GM19043 (cell line): ENCODE data around the gene MYLIP.

Experiments used
- ATAC-seq: cut with Tn5 transposase; IDR thresholded peaks from one replicate; pipeline ENCODE4 v1.9.1; 2021; ENCODE audit warnings: low read depth; ENCODE audit not compliant: unreplicated experiment

The MYLIP gene

GRCh38 chr6:16106991-16107787 is 21.7 kb upstream of the MYLIP start:
- no peak for ATAC-seq

DNA sequence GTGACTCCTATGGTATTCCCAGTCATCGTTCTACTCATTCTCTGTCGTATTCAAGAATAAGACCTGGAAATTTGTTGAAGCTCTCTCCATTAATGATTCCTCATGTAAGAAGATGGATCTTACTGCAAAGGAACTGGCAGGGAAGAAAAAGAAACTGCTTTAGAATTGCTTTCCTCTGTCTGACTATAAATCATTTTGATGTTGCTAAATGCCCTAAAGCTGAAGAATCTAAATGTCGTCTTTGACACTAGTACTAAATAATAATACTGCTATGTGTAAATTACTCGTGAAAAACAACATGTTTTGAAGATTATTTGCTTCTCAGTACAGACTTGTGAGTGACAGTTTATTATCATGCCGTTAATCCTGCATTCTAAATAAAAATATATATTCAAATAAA is 20.5 kb upstream of the MYLIP start:
- no peak for ATAC-seq

GRCh38 chr6:16108921-16109658 is 19.8 kb upstream of the MYLIP start:
- ATAC-seq, result no peak

DNA sequence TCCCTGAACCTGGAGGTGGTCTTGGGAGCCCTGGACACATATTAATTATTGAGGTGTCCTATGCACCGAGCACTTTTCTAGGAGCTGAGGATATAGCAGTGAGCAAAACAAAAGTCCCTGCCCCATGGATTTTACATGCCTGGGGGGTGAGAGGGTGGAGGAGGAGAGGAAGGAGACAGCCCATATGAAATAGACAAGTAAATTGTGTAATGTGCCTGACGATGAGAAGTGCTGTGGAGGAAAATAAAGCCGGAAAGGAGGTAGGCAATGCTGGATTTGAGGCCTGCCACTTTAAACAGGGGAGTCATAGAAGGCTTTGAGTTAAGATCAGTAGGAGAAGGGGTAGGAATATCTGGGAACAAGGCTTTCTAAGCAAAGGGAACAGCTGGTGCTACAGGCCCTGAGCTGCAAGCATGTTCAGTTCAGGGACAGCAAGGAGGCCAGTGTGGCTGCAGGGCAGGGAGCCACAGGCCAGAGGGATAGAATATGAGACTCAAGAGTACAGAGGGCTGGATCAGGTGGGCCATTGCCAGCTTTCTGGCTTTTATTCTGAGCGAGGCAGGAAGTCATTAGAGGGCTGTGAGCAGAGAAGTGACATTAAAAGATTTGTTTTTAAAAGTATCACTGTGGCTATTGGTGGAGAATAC is 19.1 kb upstream of the MYLIP start:
- ATAC-seq, result no peak

DNA sequence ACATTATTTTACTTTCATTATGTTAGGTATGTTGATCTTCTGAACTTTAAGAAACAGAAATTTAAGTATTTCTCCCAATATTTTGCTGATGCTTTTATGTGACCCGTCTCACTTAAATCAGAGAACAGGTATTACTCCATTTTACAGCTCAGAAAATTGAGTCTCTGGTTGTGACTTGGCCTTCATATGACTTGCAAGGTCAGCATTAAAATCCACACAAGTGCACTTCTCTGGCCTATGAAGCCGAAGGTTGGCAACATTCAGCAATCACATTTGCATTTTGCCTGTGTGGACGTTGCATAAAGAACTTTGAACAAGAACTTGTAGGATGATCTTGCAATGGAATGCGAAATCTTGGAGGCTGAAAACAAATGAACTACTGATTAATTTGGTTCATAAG is 10.1 kb upstream of the MYLIP start:
- ATAC-seq, result no peak

DNA sequence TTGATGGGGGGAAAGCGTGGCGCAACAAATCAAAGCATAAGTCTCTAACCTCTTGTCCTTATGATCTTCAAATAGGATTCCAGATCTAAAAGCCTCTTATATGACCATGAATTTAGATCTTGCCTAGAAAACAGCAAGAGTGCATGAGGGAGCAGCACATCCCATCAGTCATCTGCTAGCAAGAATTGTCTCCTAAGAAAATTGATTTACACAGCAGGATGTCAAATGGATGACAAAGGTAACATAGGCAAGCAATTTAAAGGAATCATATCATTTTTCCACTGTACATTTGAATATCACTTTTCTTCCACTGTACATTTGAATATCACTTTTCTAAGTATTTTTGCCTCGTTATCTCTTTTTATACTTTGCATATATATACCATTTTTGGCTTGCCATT is 7.5 kb upstream of the MYLIP start:
- no peak for ATAC-seq

DNA sequence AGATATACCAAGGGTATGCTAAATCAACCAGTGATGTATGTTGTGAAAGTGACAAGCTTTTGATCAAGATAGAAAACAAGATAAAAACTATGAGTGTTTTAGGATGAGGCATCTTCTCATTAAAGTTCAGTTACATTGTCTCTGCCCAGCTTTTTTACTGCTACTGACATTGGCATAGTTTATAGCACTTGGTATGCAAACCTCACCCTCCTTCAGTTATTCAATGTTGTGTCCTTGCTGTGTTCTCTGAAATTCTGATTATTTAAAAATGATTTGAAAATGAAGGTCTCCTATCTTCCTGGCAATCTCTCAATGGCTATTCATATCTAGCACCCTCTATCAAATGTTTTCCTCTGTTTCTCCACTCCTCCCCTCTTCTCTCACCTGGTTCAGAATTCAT is 6.7 kb upstream of the MYLIP start:
- ATAC-seq, result no peak

DNA sequence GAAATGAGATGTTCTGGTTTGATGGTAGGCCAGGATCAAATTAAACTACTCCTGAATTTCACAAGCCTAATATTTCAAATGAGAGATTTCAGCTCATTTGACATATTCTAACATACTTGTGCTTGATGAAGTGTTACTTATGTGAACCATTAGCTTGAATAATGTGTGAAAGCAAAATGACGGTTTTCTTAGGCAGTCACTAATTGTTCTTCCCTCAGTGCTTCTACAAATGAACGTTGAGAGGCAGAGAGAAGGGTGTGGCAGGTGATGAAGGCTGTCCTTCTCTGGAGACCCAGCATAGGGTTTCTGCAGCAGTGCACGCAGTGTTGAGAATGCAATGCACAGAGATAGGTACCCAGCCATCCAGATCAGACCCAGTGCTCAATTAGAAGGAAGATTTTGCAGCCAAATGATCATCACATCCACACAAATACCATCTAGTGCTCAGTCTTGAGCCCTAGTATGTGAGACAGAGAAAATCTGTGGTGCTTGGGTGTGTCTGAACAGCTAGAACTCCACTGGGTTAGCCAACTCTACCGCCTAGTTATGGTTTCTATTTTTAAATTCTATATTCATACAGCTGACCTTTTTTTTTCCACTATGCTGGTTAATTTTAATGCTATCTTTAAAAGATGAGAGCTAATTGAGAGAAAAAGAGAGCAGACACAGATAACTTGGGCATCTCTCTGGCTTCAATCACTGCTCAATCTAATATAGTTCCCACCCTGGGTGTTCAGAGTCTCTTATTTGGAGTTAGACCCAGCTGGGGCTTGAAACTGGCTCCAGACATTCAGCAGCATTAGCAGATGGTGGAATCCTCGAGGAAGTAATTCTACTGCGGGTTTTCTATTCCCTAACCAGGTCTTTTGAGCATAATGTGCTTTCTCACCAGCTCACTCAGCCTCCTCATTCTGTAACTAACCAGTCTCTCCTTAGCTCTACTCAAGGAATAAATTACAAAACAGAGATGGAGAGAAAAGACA is 4.4 kb upstream of the MYLIP start:
- ATAC-seq, result no peak

DNA sequence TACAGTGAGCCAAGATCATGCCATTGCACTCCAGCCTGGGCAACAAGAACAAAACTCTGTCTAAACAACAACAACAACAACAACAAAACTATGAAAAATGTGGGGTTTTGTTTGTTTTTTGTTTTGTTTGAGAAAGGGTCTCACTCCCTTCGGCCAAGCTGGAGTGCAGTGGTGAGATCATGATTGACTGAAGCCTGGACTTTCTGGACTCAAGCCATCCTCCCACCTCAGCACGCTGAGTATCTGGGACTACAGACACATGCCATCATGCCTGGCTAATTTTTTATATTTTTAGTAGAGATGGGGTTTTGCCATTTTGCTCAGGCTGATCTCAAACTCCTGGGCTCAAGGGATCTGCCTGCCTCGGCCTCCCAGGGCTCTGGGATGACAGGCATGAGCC is 2.8 kb upstream of the MYLIP start:
- ATAC-seq, result no peak

- no peak for ATAC-seq
These were observed 2.0 kb upstream of the MYLIP start for GRCh38 chr6:16126861-16127260.

DNA sequence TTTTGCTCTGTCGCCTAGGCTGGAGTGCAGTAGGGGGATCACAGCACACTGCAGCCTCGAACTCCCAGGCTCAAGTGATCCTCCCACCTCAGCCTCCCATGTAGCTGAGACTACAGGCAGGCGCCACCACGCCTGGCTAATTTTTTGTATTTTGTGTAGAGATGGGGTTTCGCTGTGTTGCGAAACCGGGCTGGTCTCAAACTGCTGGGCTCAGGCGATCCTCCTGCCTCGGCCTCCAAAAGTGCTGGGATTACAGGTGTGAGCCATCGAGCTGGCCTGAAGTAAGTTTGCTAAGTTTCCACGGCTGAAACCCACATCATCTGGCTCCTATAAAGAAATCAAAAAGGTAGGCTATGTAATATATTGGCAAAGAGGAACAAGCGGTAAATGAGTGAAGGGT is 1.4 kb upstream of the MYLIP start:
- ATAC-seq, result no peak

DNA sequence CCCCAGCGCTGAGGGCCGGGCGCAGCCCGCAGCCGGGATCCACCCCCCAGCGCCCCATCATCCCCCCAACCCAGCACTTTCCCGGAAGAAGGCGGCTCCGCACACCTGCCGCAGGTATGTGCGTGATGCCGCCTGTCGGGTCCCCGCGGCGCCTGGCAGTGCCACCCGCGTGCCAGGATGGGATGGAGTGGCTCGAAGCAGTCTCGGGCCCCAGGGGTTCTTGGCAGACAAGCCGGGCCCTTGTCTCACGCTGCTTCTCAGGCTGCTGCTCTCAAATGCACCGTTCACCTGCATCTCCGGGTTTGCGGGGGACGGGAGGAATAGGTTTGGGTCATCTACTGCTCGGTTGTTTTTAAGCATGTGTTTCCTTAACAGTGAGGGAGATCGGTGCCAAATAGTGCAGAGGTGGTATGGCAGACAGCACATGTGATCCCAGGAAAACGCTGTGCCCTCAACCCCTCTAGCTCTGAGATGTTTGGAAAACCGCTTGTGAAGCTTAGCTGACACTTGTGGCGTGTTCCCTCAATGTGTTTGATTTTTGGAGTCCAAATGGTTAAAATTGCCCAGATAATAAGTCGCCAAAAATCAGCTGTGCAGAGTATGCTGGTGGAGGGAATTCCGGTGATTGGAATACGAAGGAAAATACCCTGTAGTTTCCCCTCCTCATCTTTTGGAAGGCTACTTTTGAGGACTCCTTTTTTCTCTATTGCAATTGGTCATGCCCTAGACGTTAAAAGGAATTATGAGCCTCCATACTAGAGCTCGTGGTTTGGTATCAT is 926 bp downstream of the MYLIP start:
- ATAC-seq, result no peak

GRCh38 chr6:16130437-16130891 is 1.6 kb downstream of the MYLIP start:
- no peak for ATAC-seq

GRCh38 chr6:16130932-16131387 is 2.1 kb downstream of the MYLIP start:
- peak; percentile 78 for ATAC-seq

- no peak for ATAC-seq
These were observed 4.0 kb downstream of the MYLIP start for GRCh38 chr6:16132909-16133308.

GRCh38 chr6:16134430-16134829 is 5.5 kb downstream of the MYLIP start:
- no peak for ATAC-seq

GRCh38 chr6:16135066-16135465 is 6.2 kb downstream of the MYLIP start:
- ATAC-seq, result no peak

DNA sequence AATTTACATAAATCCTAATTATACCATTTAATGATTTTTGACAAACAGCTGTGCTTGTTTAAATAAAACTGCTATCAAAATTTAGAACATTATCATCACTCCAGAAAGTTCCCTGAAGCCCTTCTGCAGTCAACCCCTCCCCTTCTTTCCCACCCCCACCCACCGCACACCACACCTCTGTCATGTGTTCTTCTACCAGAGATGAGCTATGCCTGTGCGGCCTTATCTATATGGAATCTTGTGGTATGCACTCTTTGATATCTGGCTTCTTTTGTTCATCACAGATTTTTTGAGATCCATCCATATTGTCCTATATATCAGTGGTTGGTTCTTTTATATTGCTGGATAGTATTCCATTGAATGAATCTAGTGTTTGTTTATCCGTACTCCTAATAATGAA is 7.2 kb downstream of the MYLIP start:
- ATAC-seq, result no peak

DNA sequence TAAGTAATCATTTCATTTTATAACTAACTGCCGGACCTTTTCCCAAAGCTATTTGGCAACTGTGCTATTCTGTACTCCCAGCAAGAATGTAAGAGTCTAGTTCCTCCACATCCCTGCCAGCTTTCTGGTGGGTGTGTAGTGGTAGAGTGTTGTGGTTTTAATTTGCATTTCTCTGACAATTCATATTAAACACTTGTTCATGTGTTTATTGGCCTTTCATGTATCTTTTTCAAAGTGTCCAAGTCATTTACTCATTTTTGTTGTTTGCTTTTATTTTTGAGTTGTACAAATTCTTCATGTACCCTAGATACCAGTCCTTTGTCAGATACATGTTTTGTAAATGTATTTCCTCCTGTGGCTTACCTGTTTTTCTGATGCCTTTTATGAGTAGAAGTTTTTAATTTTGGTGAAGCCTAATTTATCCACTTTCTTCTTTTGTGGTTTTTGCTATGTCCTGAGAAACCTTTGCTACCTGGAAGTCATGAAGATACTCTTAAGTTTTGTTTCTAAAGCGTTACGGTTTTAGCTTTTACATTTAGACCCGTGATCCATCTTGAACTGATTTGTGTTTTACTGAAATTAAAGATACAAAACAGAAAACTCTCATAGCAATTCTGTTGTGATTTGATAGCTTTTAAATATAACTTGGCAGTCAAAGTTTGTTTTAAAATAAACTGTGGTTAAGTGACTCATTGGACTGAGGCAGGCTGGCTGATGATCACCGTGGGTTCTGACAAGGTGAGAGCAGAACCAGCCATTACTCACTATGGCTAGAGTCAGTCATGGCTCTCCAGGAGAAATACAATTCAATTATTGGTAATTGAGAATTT is 8.0 kb downstream of the MYLIP start:
- no peak for ATAC-seq
